GM18505 (cell line): ENCODE results near the gene LDAH.

Source experiments
- ATAC-seq: cut with Tn5 transposase; IDR thresholded peaks from one replicate; pipeline ENCODE4 v1.9.1; 2021; ENCODE audit not compliant: unreplicated experiment
- POLR2A ChIP-seq: IDR thresholded peaks from 4 replicates; pipeline ENCODE4 v1.6.1; 2011; ENCODE audit warnings: borderline replicate concordance; ENCODE audit not compliant: insufficient read depth, insufficient read length; ENCODE audit errors: extremely low read depth

The LDAH gene

DNA sequence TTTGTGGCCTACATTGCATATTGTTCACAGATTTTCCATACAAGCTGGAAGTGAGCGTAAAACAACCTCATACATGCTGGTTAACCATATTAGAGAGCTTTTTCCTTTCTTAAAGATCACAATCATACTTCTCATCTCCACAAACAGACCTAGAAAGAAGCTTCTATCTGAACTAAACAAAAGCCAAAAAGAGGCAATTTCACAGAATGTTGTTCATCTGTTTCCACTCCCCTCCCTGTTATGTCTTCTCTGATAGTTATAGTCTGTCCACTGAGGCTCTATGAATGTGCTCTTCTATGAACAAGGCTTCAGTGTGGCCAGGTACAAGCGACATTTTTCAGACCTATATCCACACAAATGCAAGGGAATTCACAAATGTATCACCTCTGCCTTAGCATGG is 63.4 kb downstream of the LDAH start:
- no peak for ATAC-seq
- no peak for TF ChIP-seq POLR2A

DNA sequence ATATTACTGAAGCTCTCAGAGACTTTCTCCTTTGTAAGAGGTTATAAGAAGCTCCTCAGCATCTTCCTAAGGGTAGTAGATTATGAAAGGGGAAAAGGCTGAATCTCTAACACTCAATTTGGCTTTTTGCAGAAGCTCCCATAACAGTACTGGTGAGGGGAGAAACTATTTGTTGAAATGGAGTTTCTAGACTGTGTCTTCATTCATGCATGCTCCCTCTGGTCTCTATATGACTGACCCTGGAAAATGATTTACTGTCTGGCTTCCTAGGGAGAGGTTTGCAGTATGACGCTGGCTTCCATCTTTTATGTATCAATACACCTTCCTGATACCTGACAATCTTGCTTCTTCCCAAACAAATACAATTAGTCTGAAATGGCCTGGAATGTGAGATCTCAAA is 63.9 kb downstream of the LDAH start:
- ATAC-seq = peak; percentile 81
- no peak for TF ChIP-seq POLR2A

DNA sequence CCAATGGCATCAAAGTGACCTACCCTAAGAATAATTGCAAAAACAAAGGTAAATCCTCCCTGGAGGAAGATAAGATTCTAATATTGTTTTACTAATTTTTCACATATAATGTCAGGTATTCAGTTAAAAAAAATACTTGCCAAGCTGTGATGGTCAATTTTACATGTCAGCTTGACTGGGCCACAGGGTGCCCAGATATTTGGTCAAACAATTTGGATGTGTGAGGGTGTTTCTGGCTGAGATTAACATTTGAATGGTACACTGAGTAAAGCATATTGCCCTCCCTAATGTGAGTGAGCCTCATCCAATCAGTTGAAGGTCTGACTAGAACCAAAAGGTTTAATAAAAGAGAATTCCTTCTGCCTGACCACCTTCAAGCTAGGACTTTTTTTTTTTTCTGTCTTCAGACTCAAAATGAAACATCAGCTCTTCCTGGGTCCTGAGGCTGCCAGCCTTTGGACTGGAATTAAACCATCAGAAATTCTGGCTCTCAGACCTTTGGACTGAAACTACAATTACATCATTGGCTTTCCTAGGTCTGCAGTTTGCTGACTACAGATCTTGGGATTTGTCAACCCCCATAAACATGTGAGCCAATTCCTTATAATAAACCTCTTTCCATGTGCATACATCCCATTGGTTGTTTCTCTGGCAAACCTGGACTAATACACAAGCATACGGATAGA is 65.4 kb downstream of the LDAH start:
- no peak for TF ChIP-seq POLR2A
- ATAC-seq = no peak

DNA sequence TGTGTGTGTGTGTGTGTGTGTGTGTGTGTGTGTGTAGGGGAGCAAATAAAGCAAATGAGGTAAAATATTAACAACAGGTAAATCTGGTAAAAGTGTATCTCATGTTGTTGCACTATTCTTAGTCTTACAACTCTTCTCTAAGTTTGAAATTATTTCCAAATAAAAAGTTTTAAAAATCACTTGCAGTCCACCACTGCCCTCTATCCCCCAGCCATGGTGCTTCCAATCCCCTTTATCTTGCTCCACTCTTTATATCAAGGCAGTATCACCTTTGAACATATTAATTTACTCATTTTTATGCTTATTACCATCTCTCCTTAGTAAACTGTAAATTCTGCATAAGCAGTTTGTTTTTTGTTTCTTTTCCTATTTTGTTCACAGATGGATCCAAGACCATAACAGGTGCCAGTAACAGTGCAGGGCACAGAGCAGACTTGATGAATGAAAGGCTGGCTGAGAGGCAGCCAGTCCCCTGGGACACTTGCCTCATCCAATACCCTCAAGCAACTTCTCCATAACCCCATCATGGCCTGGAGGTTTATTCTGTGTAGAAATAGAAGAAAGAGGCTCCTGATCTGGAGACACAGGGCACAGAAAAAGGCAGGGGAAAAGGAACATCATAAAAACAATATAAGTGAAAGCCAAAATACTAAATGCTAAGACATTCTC is 67.6 kb downstream of the LDAH start:
- TF ChIP-seq POLR2A = no peak
- no peak for ATAC-seq

DNA sequence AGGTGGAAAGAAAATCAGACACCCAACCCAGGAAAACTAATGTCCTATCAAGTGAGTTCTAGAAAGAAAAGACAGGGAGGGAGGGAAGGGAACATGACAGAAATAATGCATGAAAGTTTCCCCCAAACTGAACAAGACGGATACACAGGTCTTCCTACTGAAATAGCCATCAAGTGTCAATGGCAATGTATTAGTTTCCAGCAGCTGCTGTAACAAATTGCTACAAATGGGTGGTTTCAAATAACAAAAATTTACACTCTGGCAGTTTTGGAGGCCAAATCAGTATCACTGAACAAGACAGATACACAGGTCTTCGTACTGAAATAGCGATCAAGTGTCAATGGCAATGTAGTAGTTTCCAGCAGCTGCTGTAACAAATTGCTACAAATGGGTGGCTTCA is 70.6 kb downstream of the LDAH start:
- no peak for ATAC-seq
- no peak for TF ChIP-seq POLR2A

DNA sequence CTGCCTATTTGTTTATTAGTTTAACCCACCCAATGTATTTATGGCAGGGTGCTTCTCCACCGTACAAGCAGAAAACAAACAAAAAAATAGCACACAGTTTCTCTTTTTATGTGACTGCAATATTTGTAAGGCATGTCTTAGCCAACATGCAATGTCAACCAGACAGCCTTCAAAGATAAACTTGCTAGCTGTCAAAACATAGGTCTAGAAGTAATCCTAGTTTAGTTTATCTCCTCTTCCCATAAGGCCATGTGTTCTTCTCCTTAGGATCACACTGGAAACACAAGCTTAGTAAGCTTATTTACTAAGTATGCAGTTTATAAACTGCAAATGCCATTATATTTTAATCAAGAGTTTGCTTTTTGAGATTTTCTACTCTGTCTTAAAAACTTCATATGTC is 75.6 kb downstream of the LDAH start:
- no peak for TF ChIP-seq POLR2A

DNA sequence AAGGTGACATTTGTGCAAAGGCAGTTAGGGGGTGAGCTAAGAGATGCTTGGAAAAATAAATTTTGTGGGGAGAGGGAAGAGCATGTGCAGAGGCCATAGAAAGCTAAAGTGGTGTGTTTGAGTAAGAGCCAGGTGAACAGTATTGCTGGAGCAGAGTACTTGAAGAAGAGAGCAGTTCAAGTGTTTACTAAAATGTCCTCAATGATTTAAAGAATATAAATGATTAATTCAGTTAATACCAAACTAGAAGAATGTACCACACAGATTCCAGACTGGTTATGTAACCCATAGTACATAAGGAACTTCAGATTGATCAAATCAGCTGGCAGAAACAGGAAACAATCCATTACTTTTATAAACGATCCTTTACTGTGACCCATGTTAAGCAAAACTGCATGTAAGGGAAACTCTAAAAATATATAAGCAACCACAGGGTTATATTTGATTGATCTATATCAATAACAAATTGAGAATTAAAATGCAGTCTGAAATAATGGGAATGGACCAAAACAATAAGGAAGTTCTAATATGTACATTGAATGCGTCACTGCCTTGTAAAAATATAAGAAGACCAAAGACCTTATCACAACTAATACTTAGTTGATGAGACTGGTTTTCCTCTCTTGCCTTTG is 76.9 kb downstream of the LDAH start:
- TF ChIP-seq POLR2A = no peak
- ATAC-seq = no peak

More for the DNA sequence above, 75.6 kb downstream of the LDAH start:
- no peak for ATAC-seq

DNA sequence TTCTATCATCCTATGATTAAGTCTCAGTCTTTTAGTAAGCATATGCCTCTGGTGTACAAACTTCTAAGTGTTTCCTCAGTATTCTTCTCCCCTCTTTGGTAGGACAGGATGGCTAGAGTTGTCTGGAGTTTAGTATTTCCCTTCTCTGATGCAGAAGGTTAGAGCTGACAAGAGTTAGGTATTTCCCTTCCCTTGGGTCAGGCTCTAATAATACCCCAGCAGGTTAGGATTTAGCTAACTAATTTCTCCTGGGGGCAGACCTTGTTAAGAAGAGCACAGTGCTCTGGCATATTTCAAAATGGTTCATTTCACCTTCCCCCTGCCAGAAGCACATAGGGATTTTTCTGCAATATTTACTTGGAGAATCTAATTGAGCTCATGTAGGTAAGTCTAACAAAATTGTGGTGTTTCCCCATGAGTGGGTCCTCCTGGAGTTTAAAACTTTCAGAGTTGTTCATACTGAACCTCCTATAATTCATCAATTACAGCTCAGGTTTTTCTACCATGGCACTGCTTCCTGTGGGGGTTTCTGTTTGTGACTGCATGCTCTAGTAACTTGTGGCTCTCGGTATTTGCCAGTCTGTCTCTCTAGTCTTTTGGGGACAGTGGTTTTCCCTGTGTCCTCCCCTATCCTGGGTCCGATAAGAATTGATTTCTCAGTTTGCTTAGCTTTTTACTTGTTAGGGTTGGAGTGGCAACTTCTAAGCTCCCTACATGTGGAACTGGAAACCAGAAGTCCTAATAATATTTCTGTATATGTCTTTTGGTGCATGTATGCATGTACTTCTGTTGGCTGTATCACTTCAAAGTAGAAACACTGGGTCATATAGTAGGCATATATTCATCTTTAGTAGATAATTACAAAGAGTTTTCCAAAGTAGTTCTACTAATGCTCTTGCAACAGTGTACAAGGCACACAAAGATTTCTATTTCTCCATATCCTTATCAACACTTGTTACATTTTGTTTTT is 78.2 kb downstream of the LDAH start:
- ATAC-seq = peak; percentile 94

DNA sequence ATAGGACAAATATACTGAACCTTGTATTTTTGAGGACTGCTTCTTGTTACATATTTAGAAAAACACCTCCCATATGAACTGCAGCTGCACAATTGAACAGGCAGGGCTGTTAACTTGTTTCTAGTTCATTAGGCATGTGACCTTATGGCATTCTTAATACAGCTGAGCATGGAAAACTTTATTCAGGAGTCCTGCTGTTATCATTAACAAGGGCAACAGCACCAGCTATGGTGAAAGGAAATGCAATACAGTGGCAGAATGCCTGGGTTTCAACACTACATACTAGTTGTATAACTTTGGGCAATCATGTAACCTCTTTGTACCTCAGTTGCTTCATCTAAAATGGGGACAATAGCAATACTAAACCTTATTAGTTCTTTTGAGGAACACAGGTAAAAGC is 84.1 kb downstream of the LDAH start:
- no peak for TF ChIP-seq POLR2A
- ATAC-seq = no peak

More for the DNA sequence above, 78.2 kb downstream of the LDAH start:
- TF ChIP-seq POLR2A = no peak

DNA sequence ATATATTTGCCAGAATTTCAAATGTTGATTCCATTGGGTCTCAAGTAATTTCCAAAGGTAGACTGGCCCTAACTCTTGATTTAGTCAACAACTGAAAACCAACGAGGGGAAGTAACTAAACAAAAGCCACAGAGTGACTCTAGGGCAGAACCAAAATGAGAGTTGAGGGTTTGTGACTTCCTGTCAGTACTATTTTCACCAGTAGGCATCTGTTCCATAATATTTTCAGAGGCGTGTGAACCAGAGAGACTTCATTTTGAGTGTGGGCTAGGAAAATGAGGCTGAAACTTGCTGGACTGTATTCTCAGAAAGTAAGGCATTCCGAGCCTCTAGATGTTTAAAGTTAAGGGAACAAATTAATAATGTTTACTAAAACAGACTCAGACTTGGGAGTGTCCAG is 85.4 kb downstream of the LDAH start:
- TF ChIP-seq POLR2A = no peak
- ATAC-seq = peak; percentile 91

DNA sequence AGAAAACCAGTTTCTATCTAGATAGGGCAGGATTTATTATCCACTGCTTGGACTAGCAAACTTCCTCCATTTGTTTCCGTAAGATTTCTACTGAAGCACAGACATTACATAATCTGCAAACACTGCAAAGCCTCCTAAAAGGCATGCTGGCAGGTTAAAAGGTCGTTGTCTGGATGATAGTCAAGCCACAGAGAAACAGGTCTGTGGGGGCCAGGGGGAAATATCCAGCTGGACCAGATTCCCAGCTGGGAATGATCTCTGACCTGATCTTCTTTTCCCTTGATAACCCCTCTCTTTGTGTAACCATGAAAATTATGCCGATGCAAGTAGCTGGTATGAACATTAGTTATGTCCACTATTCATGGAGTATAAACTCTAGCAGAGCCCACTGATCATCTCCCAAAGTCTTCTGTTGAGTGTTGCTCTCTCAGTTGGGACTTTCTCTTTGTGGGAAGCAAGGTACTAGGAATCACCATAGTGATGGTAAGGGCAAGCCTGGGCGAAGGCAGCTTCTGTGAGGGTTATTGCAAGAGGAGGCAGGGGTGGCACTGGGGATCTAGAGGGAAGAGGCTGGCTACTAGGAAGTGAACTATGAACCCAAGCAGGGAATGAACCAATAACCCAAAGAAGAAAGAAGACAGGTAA is 94.7 kb downstream of the LDAH start:
- TF ChIP-seq POLR2A = no peak
- no peak for ATAC-seq

DNA sequence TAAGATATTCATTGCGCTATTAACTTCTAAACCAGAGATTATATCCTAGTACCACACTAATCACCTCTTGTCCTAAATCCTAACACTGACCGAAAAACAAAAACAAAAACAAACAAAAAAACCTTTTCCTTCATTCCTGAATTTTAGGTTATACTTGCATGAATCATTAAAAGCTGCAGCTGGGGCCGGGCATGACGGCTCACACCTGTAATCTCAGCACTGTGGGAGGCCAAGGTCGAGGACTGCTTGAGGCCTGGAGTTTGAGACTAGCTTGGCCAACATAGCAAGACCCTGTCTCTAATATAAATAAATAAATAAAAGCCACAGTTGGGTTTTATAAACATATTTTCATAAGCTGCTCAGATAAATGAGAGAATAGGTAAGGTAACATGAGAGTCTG is 96.0 kb downstream of the LDAH start:
- no peak for TF ChIP-seq POLR2A
- ATAC-seq = no peak
